ENCODE data around the gene MAPK10. TPM values are rescaled to one million over a fixed set of nuclear protein-coding genes. Genes with fewer than 3 reads are reported as not detected.

Gene MAPK10
- total and polyA plus RNA-seq, 9 of the 15 experiments (the other 6 are each of a cell fraction or from before 2014, with no cell fraction given) = 0.10 to 0.53 (median 0.18) TPM; not detected in 4

- TF ChIP-seq RNF219 (CRISPR knock-in tag; IDR thresholded peaks at IDR 0.05) (no peak), MXI1 (IDR thresholded peaks at IDR 0.05; ENCODE audit: low read depth, low read length) (no peak), HES1 (IDR thresholded peaks at IDR 0.05; ENCODE audit: low read depth) (no peak), ZNF134 (CRISPR knock-in tag; conservative IDR thresholded peaks at IDR 0.05) (no peak), ETV1 (tag; conservative IDR thresholded peaks at IDR 0.05; ENCODE audit: low read depth) (no peak), ATF6 (CRISPR knock-in tag; IDR thresholded peaks at IDR 0.05) (no peak), CTCFL (IDR thresholded peaks at IDR 0.05; ENCODE audit: borderline replicate concordance, insufficient read depth, low read depth, low read length, poor library complexity, severe bottlenecking) (no peak), FOXP4 (CRISPR knock-in tag; IDR thresholded peaks at IDR 0.05; ENCODE audit: borderline replicate concordance) (no peak)
Observed at GRCh38 chr4:86035688-86036087, 324.2 kb downstream of the MAPK10 start (continued).
